ENCODE results near the gene MAPK9. TPM values are rescaled to one million over a fixed set of nuclear protein-coding genes. Genes with fewer than 3 reads are reported as not detected.

The MAPK9 gene
- total RNA-seq, 3 donors from 2014 or later = 37.4 to 54.1 (median 41.3) TPM

GRCh38 chr5:180199390-180199789, 92.5 kb downstream of the MAPK9 start:
- Histone ChIP-seq H3K4me1 (ENCODE audit: low read depth) (no peaks in the 10 kb centered on the region), H3K9me3 (no peaks in the 10 kb centered on the region), H3K36me3 (ENCODE audit: low read depth) (no peaks in the 10 kb centered on the region), H3K4me3 (no peak overlapping the region)
- intact Hi-C loops (cut with DNase I, micrococcal nuclease) = no loop called here
- no peak for DNase-seq
- TF ChIP-seq CTCF (IDR thresholded peaks at IDR 0.05) = no peak
- ATAC-seq = no peak

GRCh38 chr5:180198208-180198607, 93.7 kb downstream of the MAPK9 start:
- no peak for TF ChIP-seq CTCF (IDR thresholded peaks at IDR 0.05)
- ATAC-seq = no peak
- intact Hi-C loops (cut with DNase I, micrococcal nuclease) = no loop called here
- no peak for DNase-seq
- H3K36me3 ChIP-seq (ENCODE audit: low read depth) = no peaks in the 10 kb centered on the region
- H3K4me1 ChIP-seq (ENCODE audit: low read depth) = no peaks in the 10 kb centered on the region
- no peak overlapping the region for H3K4me3 ChIP-seq
- no peaks in the 10 kb centered on the region for H3K9me3 ChIP-seq

- DNase-seq (no peak), ATAC-seq (no peak)
- no peak for TF ChIP-seq CTCF (IDR thresholded peaks at IDR 0.05)
- intact Hi-C loops (cut with DNase I, micrococcal nuclease) = no loop called here
- Histone ChIP-seq H3K9me3 (no peaks in the 10 kb centered on the region), H3K4me1 (ENCODE audit: low read depth) (no peaks in the 10 kb centered on the region), H3K4me3 (no peak overlapping the region), H3K36me3 (ENCODE audit: low read depth) (no peaks in the 10 kb centered on the region)
Measured at GRCh38 chr5:180197016-180197702, 94.7 kb downstream of the MAPK9 start.

GRCh38 chr5:180194410-180195345, 97.2 kb downstream of the MAPK9 start:
- Histone ChIP-seq H3K4me3 (no peak overlapping the region), H3K9me3 (no peaks in the 10 kb centered on the region), H3K36me3 (ENCODE audit: low read depth) (no peaks in the 10 kb centered on the region), H3K4me1 (ENCODE audit: low read depth) (no peaks in the 10 kb centered on the region)
- TF ChIP-seq CTCF (IDR thresholded peaks at IDR 0.05) = no peak
- intact Hi-C loops (cut with DNase I, micrococcal nuclease) = no loop called here
- no peak for ATAC-seq
- DNase-seq = no peak

DNA sequence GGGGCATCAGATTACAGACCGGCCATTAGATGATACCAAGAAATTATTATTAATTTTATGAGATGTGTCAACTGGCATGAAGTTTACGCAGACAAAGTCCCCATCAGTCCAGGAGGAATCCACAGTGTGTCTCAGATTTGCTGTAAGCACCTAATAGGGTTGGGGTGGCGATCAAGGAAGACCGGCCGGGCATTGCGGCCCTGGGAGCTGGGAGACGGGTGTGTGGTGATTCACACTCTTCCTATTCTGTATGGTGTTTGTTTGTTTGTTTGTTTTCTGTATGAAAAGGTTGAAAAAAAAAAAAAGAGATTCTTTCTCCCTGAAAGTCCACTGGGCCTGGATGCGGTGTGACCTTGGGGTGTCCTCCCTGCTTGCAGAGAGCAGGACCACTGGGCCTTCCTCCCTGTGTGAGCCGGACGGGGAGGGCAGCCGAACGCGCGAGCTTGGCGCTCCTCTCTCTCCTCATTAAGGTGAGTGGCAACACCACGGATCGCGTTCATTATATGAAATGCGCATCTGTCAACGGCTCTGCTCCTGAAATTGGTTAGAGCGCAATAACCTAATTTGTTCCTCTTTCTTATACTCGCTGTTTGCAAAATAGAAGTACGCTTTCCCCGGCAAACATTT, 98.0 kb downstream of the MAPK9 start:
- no peak for TF ChIP-seq CTCF (IDR thresholded peaks at IDR 0.05)
- DNase-seq = no peak
- Histone ChIP-seq H3K9me3 (no peaks in the 10 kb centered on the region), H3K36me3 (ENCODE audit: low read depth) (no peaks in the 10 kb centered on the region), H3K4me1 (ENCODE audit: low read depth) (no peaks in the 10 kb centered on the region), H3K4me3 (no peak overlapping the region)
- intact Hi-C loops (cut with DNase I, micrococcal nuclease) = no loop called here
- no peak for ATAC-seq
